GM21528 (cell line): ENCODE results near the gene UGT8.

ENCODE experiments used
- ATAC-seq: cut with Tn5 transposase; IDR thresholded peaks from one replicate; pipeline ENCODE4 v1.9.1; 2021; ENCODE audit warnings: mild to moderate bottlenecking, moderate library complexity; ENCODE audit not compliant: unreplicated experiment, low FRiP score

The UGT8 gene

GRCh38 chr4:114677346-114677979, 78.9 kb downstream of the UGT8 start:
- no peak for ATAC-seq

DNA sequence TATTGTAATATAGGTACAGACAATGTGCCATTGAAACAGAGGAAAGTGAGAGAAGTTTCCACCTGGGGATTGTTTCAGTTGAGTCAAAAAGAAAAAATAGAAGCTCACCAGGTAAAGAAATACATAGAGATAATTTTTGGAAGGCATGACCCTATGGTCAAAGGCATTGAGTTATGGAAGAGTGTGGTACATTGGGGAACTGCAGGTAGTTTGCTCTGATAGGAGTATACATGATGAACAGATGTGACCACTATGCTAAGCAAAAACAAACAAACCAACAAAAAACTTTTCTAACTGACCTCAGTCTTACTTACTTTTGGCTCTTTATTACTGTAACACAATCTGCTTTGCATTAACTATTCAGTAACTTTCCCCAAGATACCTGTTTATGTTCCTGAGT, 85.9 kb downstream of the UGT8 start:
- no peak for ATAC-seq

- ATAC-seq: no peak
These were observed 89.5 kb downstream of the UGT8 start for GRCh38 chr4:114688059-114688458.

DNA sequence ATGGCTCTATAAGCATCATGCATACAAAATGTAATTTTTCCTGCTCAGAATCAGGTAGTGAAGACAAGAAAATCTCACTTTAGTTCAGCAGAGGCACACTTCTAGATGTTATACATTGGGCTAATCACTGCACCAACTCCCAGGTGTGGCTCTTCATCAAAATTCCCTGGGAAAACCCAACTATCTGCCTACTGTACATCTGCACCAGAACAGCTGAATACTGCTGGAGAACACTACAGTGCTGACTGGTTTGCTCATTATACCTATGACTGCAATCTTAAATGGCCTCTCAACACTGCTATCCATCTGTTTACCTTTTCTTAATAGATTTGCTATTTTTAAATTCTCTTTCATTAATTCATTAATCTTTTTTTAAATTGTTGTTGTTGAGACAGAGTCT, 92.0 kb downstream of the UGT8 start:
- ATAC-seq: no peak

- peak; percentile 91 for ATAC-seq
These were observed 93.3 kb downstream of the UGT8 start for GRCh38 chr4:114691865-114692264.

DNA sequence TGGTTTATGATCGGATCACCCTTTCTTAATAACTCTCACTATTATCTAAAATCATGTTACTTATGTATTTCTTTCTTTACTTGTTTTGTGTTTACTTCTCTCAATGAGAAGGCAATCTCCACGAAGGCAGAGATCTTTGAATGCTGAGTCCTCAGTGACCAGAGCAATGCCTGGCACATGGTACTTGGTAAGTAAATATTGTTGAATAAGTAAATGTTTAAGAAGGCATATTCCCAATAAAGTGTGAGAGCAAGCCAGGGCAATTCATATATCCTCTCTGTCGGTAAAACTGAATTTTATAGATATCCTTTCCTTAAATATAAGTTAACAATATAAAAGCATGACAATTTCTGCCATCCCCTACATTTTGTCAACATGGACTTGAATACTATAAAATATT, 94.4 kb downstream of the UGT8 start:
- no peak for ATAC-seq

- no peak for ATAC-seq
These were observed 96.2 kb downstream of the UGT8 start for GRCh38 chr4:114694770-114695169.

- no peak for ATAC-seq
These were observed 99.6 kb downstream of the UGT8 start for GRCh38 chr4:114698231-114698630.

GRCh38 chr4:114701491-114701890, 102.9 kb downstream of the UGT8 start:
- ATAC-seq: no peak

DNA sequence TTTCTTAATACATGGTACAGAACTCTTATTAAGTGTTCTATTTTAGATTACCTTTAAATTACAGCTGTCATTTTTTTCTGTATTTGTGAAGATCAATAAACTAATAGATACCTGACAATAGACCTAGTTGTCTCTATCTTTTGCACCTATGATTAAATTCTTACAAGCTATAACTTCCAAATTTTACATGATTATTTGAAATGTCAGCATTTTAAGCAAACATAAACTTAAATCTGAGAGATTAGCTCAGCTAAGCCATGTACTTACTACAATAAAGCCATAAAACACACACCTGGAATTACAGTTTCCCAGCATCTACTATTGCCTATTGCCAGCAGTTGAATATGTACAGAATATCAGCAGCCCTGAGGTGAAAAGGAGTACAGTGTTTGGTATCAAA, 118.8 kb downstream of the UGT8 start:
- no peak for ATAC-seq

GRCh38 chr4:114725066-114725465, 126.5 kb downstream of the UGT8 start:
- ATAC-seq: no peak

GRCh38 chr4:114727461-114727860, 128.9 kb downstream of the UGT8 start:
- no peak for ATAC-seq
